WTC11 (cell line): ENCODE results near the gene PRAMEF5.
"Not testable (repeated sequence)": the region's sequence is repeated elsewhere in the genome, so short reads cannot be mapped to it uniquely, and the experiment has no call there.

Experiments
- CREB1 ChIP-seq: sonication (generic); formaldehyde crosslinking; IDR thresholded peaks from 2 replicates; pipeline ENCODE4 v1.8.0; 2023; ENCODE audit warnings: mild to moderate bottlenecking, missing genetic modification reagents
- CREM ChIP-seq: sonication (generic); formaldehyde crosslinking; IDR thresholded peaks from 2 replicates; pipeline ENCODE4 v1.8.1; 2022; ENCODE audit warnings: mild to moderate bottlenecking, missing genetic modification reagents, moderate library complexity
- CTCF ChIP-seq: fragments of 200-600 bp; IDR thresholded peaks from 2 replicates; pipeline ENCODE4 v1.8.0; 2022; ENCODE audit warnings: antibody characterized with exemption
- ELF4 ChIP-seq: sonication (generic); formaldehyde crosslinking; IDR thresholded peaks from 2 replicates; pipeline ENCODE4 v1.8.1; 2022; ENCODE audit warnings: low read depth, mild to moderate bottlenecking, moderate library complexity, missing genetic modification reagents
- IRF1 ChIP-seq: sonication (generic); formaldehyde crosslinking; IDR thresholded peaks from 2 replicates; pipeline ENCODE4 v1.8.0; 2023; ENCODE audit warnings: missing genetic modification reagents
- SP1 ChIP-seq: sonication (generic); formaldehyde crosslinking; conservative IDR thresholded peaks from 2 replicates; pipeline ENCODE4 v1.8.1; 2022; ENCODE audit warnings: missing genetic modification reagents
- USF1 ChIP-seq: sonication (generic); formaldehyde crosslinking; IDR thresholded peaks from 2 replicates; pipeline ENCODE4 v1.8.0; 2022; ENCODE audit warnings: mild to moderate bottlenecking, missing genetic modification reagents
- USF2 ChIP-seq: sonication (generic); formaldehyde crosslinking; IDR thresholded peaks from 2 replicates; pipeline ENCODE4 v1.8.1; 2023; ENCODE audit warnings: mild to moderate bottlenecking, missing genetic modification reagents, moderate library complexity
- ZBTB43 ChIP-seq: sonication (generic); formaldehyde crosslinking; IDR thresholded peaks from 2 replicates; pipeline ENCODE4 v1.8.1; 2023; ENCODE audit warnings: mild to moderate bottlenecking, missing genetic modification reagents
- TF ChIP-seq, protein P1 (sequence below): fragments of 250-450 bp; sonication (Bioruptor Pico); IDR thresholded peaks from 2 replicates; pipeline ENCODE4 v1.9.0; 2021; ENCODE audit warnings: moderate library complexity, mild to moderate bottlenecking, inconsistent platforms, borderline replicate concordance
- TF ChIP-seq, protein P2 (sequence below): fragments of 250-450 bp; sonication (Bioruptor Pico); IDR thresholded peaks from 2 replicates; pipeline ENCODE4 v1.9.0; 2021; ENCODE audit warnings: mild to moderate bottlenecking

- TF ChIP-seq SP1 (CRISPR knock-in tag); ZBTB43 (CRISPR knock-in tag); CTCF; IRF1 (CRISPR knock-in tag); USF2; CREM (CRISPR knock-in tag); ELF4 (CRISPR knock-in tag); USF1 (CRISPR knock-in tag); CREB1 (CRISPR knock-in tag): not testable (repeated sequence)
- TF ChIP-seq, protein P1, sequence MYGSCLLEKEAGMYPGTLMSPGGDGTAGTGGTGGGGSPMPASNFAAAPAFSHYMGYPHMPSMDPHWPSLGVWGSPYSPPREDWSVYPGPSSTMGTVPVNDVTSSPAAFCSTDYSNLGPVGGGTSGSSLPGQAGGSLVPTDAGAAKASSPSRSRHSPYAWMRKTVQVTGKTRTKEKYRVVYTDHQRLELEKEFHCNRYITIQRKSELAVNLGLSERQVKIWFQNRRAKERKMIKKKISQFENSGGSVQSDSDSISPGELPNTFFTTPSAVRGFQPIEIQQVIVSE (CRISPR knock-in tag) = not testable (repeated sequence)
- TF ChIP-seq, protein P2, sequence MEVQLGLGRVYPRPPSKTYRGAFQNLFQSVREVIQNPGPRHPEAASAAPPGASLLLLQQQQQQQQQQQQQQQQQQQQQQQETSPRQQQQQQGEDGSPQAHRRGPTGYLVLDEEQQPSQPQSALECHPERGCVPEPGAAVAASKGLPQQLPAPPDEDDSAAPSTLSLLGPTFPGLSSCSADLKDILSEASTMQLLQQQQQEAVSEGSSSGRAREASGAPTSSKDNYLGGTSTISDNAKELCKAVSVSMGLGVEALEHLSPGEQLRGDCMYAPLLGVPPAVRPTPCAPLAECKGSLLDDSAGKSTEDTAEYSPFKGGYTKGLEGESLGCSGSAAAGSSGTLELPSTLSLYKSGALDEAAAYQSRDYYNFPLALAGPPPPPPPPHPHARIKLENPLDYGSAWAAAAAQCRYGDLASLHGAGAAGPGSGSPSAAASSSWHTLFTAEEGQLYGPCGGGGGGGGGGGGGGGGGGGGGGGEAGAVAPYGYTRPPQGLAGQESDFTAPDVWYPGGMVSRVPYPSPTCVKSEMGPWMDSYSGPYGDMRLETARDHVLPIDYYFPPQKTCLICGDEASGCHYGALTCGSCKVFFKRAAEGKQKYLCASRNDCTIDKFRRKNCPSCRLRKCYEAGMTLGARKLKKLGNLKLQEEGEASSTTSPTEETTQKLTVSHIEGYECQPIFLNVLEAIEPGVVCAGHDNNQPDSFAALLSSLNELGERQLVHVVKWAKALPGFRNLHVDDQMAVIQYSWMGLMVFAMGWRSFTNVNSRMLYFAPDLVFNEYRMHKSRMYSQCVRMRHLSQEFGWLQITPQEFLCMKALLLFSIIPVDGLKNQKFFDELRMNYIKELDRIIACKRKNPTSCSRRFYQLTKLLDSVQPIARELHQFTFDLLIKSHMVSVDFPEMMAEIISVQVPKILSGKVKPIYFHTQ (CRISPR knock-in tag) = not testable (repeated sequence)
These were observed 45.3 kb upstream of the PRAMEF5 start for GRCh38 chr1:13208712-13209111.
